ENCODE results near the gene TAF4. TPM values are rescaled to one million over a fixed set of nuclear protein-coding genes. Genes with fewer than 3 reads are reported as not detected.

Gene TAF4
- polyA plus RNA-seq, 1 donor from 2014 or later = 10.2 TPM

GRCh38 chr20:61953037-61954021 is 112.4 kb downstream of the TAF4 start:
- Histone ChIP-seq H3K9me2 (ENCODE audit: insufficient read depth, low read length) (no peaks in the 10 kb centered on the region), H3K9me3 (ENCODE audit: low read length) (no peaks in the 10 kb centered on the region), H3K79me2 (replicated peaks; ENCODE audit: insufficient read depth, low read length) (no peaks in the 10 kb centered on the region), H2AFZ (ENCODE audit: low read depth, low read length) (no peak overlapping the region), H3K27me3 (ENCODE audit: insufficient read depth, low read depth, low read length) (no peaks in the 10 kb centered on the region), H3K27ac (ENCODE audit: low read length) (no peak overlapping the region), H3K4me3 (ENCODE audit: low read length) (no peak overlapping the region), H3K4me2 (ENCODE audit: low read length) (no peak overlapping the region), H3K9ac (ENCODE audit: low read length) (no peak overlapping the region), H3K36me3 (ENCODE audit: insufficient read depth, low read length) (no peaks in the 10 kb centered on the region), H4K20me1 (ENCODE audit: insufficient read depth) (no peaks in the 10 kb centered on the region), H3F3A (ENCODE audit: insufficient read depth, low read length, poor library complexity, severe bottlenecking) (no peaks in the 10 kb centered on the region)
- TF ChIP-seq SMC3 (conservative IDR thresholded peaks at IDR 0.05; ENCODE audit: poor library complexity) = no peak
- no peak for TF ChIP-seq MXI1 (conservative IDR thresholded peaks at IDR 0.05; ENCODE audit: poor library complexity, severe bottlenecking)
- no peak for TF ChIP-seq RAD21 (conservative IDR thresholded peaks at IDR 0.05)
- TF ChIP-seq TAF1 (IDR thresholded peaks at IDR 0.05; ENCODE audit: low read depth) = no peak
- TF ChIP-seq REST (IDR thresholded peaks at IDR 0.05; ENCODE audit: borderline replicate concordance) = no peak
- no peak for TF ChIP-seq CTCF (IDR thresholded peaks at IDR 0.05; ENCODE audit: poor library complexity, severe bottlenecking)
- TF ChIP-seq EP300 (conservative IDR thresholded peaks at IDR 0.05; ENCODE audit: poor library complexity, severe bottlenecking) = no peak
- TF ChIP-seq EZH2 (IDR thresholded peaks at IDR 0.05; ENCODE audit: borderline replicate concordance, insufficient read depth, low read length, poor library complexity, severe bottlenecking) = no peak
- TF ChIP-seq POLR2AphosphoS5 (IDR thresholded peaks at IDR 0.05) = no peak

- H2AFZ ChIP-seq (ENCODE audit: low read depth, low read length) = no peak overlapping the region
- H3K27me3 ChIP-seq (ENCODE audit: insufficient read depth, low read depth, low read length) = no peaks in the 10 kb centered on the region
- H4K20me1 ChIP-seq (ENCODE audit: insufficient read depth) = no peaks in the 10 kb centered on the region
- no peak overlapping the region for H3K9ac ChIP-seq (ENCODE audit: low read length)
- no peaks in the 10 kb centered on the region for H3K79me2 ChIP-seq (replicated peaks; ENCODE audit: insufficient read depth, low read length)
- H3K9me2 ChIP-seq (ENCODE audit: insufficient read depth, low read length) = no peaks in the 10 kb centered on the region
- no peaks in the 10 kb centered on the region for H3F3A ChIP-seq (ENCODE audit: insufficient read depth, low read length, poor library complexity, severe bottlenecking)
- peak; percentile 83 for TF ChIP-seq REST (IDR thresholded peaks at IDR 0.05; ENCODE audit: borderline replicate concordance)
- no peak for TF ChIP-seq POLR2AphosphoS5 (IDR thresholded peaks at IDR 0.05)
- no peak for TF ChIP-seq MXI1 (conservative IDR thresholded peaks at IDR 0.05; ENCODE audit: poor library complexity, severe bottlenecking)
- no peaks in the 10 kb centered on the region for H3K9me3 ChIP-seq (ENCODE audit: low read length)
- no peak overlapping the region for H3K27ac ChIP-seq (ENCODE audit: low read length)
- no peak overlapping the region for H3K4me3 ChIP-seq (ENCODE audit: low read length)
- H3K4me2 ChIP-seq (ENCODE audit: low read length) = no peak overlapping the region
- no peaks in the 10 kb centered on the region for H3K36me3 ChIP-seq (ENCODE audit: insufficient read depth, low read length)
These were observed 113.8 kb downstream of the TAF4 start for GRCh38 chr20:61951695-61952533.
